Right atrium auricular region (tissue), 2 donors: ENCODE measurements around the gene PLPPR1. TPM values are rescaled to one million over a fixed set of nuclear protein-coding genes. Genes with fewer than 3 reads are reported as not detected.

Experiments used
- DNase-seq: peaks from one replicate; pipeline ENCODE4 v3.0.0-alpha.2; 2019; ENCODE audit warnings: low spot score
- H3K27ac ChIP-seq, 2 donors: fragments of 200-600 bp; sonication (generic); 1 replicate in 1 of 2; 2 replicates in 1 of 2; pipeline ENCODE4 v1.5.1; 2016 to 2019
- H3K27me3 ChIP-seq, 2 donors: fragments of 200-600 bp; sonication (generic); one replicate each; pipeline versions ENCODE4 v1.5.1 to v1.6.0; 2017 to 2019
- H3K36me3 ChIP-seq: fragments of 200-600 bp; sonication (generic); one replicate; pipeline ENCODE4 v1.5.1; 2016
- H3K4me1 ChIP-seq, 2 donors: fragments of 200-600 bp; sonication (generic); one replicate each; pipeline versions ENCODE4 v1.5.1 to v1.6.0; 2017 to 2019
- H3K4me3 ChIP-seq, 2 donors: fragments of 200-600 bp; sonication (generic); 1 replicate in 1 of 2; 2 replicates in 1 of 2; pipeline ENCODE4 v1.5.1; 2017 to 2019; ENCODE audit warnings: mild to moderate bottlenecking in 1 of 2, moderate library complexity in 1 of 2
- H3K9me3 ChIP-seq, 2 donors: fragments of 200-600 bp; sonication (generic); one replicate each; pipeline ENCODE4 v1.5.1; 2019
- total RNA-seq, 2 donors: library from RNA; depleted of rRNA; stranded (reverse); fragments of >200 nt; gene quantifications; one replicate each; pipeline ENCODE4 v1.1.0, GENCODE V29; 2016
- TF ChIP-seq, protein P1 (sequence below), 2 donors: fragments of 200-600 bp; sonication (generic); IDR thresholded peaks; one replicate each; pipeline ENCODE4 v1.5.1; 2019; ENCODE audit warnings: antibody characterized with exemption in 2 of 2

PLPPR1 gene
- total RNA-seq, 2 donors from 2014 or later = not detected

GRCh38 chr9:101299901-101300300 is 271.4 kb downstream of the PLPPR1 start:
- TF ChIP-seq, protein P1, sequence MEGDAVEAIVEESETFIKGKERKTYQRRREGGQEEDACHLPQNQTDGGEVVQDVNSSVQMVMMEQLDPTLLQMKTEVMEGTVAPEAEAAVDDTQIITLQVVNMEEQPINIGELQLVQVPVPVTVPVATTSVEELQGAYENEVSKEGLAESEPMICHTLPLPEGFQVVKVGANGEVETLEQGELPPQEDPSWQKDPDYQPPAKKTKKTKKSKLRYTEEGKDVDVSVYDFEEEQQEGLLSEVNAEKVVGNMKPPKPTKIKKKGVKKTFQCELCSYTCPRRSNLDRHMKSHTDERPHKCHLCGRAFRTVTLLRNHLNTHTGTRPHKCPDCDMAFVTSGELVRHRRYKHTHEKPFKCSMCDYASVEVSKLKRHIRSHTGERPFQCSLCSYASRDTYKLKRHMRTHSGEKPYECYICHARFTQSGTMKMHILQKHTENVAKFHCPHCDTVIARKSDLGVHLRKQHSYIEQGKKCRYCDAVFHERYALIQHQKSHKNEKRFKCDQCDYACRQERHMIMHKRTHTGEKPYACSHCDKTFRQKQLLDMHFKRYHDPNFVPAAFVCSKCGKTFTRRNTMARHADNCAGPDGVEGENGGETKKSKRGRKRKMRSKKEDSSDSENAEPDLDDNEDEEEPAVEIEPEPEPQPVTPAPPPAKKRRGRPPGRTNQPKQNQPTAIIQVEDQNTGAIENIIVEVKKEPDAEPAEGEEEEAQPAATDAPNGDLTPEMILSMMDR (IDR thresholded peaks at IDR 0.05) = no peak
- H3K27me3 ChIP-seq = no peaks in the 10 kb centered on the region
- DNase-seq = no peak
- H3K9me3 ChIP-seq = no peaks in the 10 kb centered on the region
- no peak overlapping the region for H3K4me3 ChIP-seq
- no peaks in the 10 kb centered on the region for H3K4me1 ChIP-seq
- H3K27ac ChIP-seq = no peak overlapping the region
- no peaks in the 10 kb centered on the region for H3K36me3 ChIP-seq

- Histone ChIP-seq H3K27me3 (no peaks in the 10 kb centered on the region), H3K36me3 (no peaks in the 10 kb centered on the region), H3K4me1 (no peaks in the 10 kb centered on the region), H3K4me3 (no peak overlapping the region), H3K27ac (no peak overlapping the region), H3K9me3 (no peaks in the 10 kb centered on the region)
- TF ChIP-seq, protein P1 (IDR thresholded peaks at IDR 0.05) = no peak
- DNase-seq = no peak
Observed at GRCh38 chr9:101307051-101307450, 278.5 kb downstream of the PLPPR1 start.

DNA sequence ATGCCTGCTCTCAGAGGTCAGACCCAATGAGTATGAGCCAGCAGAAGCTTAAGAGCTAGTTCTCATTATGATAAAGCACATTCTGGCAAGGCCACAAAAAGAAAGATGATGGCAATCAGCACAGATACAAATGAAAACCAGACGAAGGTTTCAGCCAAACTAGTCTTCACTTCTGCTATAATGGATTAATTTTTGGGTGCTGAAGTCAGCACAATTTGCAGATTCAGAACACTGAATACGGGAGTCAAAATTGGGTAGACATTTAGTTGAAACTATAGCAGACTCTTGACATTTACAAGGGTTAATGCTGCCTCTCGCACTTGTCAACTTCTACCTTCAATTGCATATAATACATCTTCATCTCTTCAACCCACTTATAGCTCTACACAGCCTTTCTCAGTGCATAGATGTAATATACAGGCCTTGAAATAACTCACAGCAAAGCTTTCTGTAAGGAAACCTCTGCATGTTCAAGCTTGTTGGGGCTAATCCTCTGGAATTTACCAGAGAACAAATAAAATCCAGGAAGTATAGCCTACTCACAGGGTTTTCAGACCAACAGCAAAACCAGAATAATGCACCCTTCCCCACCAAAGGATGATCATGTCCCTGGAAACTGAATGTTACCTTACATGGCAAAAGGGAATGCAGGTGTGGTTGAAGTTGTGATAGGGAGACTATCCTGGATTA is 279.1 kb downstream of the PLPPR1 start:
- no peaks in the 10 kb centered on the region for H3K36me3 ChIP-seq
- no peak for DNase-seq
- no peaks in the 10 kb centered on the region for H3K4me1 ChIP-seq
- H3K27ac ChIP-seq = no peak overlapping the region
- H3K27me3 ChIP-seq = no peaks in the 10 kb centered on the region
- TF ChIP-seq, protein P1 (IDR thresholded peaks at IDR 0.05) = no peak
- H3K9me3 ChIP-seq = no peaks in the 10 kb centered on the region
- H3K4me3 ChIP-seq = no peak overlapping the region

DNA sequence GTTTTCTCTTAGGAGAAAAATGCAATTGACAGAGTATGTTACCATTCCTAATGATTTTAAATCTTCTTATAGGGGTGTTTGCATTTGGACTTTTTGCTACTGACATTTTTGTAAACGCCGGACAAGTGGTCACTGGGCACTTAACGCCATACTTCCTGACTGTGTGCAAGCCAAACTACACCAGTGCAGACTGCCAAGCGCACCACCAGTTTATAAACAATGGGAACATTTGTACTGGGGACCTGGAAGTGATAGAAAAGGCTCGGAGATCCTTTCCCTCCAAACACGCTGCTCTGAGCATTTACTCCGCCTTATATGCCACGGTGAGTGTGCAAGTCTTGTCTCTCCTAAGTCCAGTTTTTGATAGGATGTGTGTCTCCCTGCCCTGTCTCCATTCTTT is 280.6 kb downstream of the PLPPR1 start:
- H3K4me1 ChIP-seq = no peaks in the 10 kb centered on the region
- no peak overlapping the region for H3K27ac ChIP-seq
- no peaks in the 10 kb centered on the region for H3K36me3 ChIP-seq
- H3K4me3 ChIP-seq = no peak overlapping the region
- TF ChIP-seq, protein P1 (IDR thresholded peaks at IDR 0.05) = no peak
- H3K27me3 ChIP-seq = no peaks in the 10 kb centered on the region
- H3K9me3 ChIP-seq = no peaks in the 10 kb centered on the region
- no peak for DNase-seq

- H3K9me3 ChIP-seq = no peaks in the 10 kb centered on the region
- no peaks in the 10 kb centered on the region for H3K4me1 ChIP-seq
- no peak for DNase-seq
- TF ChIP-seq, protein P1 (IDR thresholded peaks at IDR 0.05) = no peak
- H3K27me3 ChIP-seq = no peaks in the 10 kb centered on the region
- H3K4me3 ChIP-seq = no peak overlapping the region
- H3K36me3 ChIP-seq = no peaks in the 10 kb centered on the region
- H3K27ac ChIP-seq = no peak overlapping the region
Observed at GRCh38 chr9:101311191-101311590, 282.7 kb downstream of the PLPPR1 start.
